HG03103 (cell line): ENCODE results near the gene ZC3H12D.
"Not testable (repeated sequence)": the region's sequence is repeated elsewhere in the genome, so short reads cannot be mapped to it uniquely, and the experiment has no call there.

Experiments used
- ATAC-seq: cut with Tn5 transposase; IDR thresholded peaks from one replicate; pipeline ENCODE4 v1.9.1; 2021; ENCODE audit warnings: low read depth; ENCODE audit not compliant: unreplicated experiment

The ZC3H12D gene

GRCh38 chr6:149487316-149487715 lies 2.5 kb upstream of the ZC3H12D start:
- ATAC-seq, result no peak

- no peak for ATAC-seq
Observed at GRCh38 chr6:149483849-149484655, 762 bp downstream of the ZC3H12D start.

GRCh38 chr6:149483334-149483725 lies 1.5 kb downstream of the ZC3H12D start:
- peak; percentile 21 for ATAC-seq

GRCh38 chr6:149482545-149483333 lies 2.1 kb downstream of the ZC3H12D start:
- ATAC-seq, result no peak

- ATAC-seq, result no peak
Observed at GRCh38 chr6:149480502-149481280, 4.1 kb downstream of the ZC3H12D start.

GRCh38 chr6:149478631-149479314 lies 6.0 kb downstream of the ZC3H12D start:
- ATAC-seq, result no peak

GRCh38 chr6:149477544-149477943 lies 7.3 kb downstream of the ZC3H12D start:
- no peak for ATAC-seq

- no peak for ATAC-seq
Observed at GRCh38 chr6:149476789-149477455, 7.9 kb downstream of the ZC3H12D start.

- ATAC-seq, result no peak
Observed at GRCh38 chr6:149474108-149474935, 10.5 kb downstream of the ZC3H12D start.

- no peak for ATAC-seq
Observed at GRCh38 chr6:149473080-149474052, 11.4 kb downstream of the ZC3H12D start.

GRCh38 chr6:149472241-149472640 lies 12.6 kb downstream of the ZC3H12D start:
- no peak for ATAC-seq

GRCh38 chr6:149471801-149472200 lies 13.0 kb downstream of the ZC3H12D start:
- no peak for ATAC-seq

- ATAC-seq, result no peak
Observed at GRCh38 chr6:149470948-149471347, 13.9 kb downstream of the ZC3H12D start.

- no peak for ATAC-seq
Observed at GRCh38 chr6:149468179-149468578, 16.6 kb downstream of the ZC3H12D start.

GRCh38 chr6:149467265-149467664 lies 17.5 kb downstream of the ZC3H12D start:
- ATAC-seq, result no peak

GRCh38 chr6:149464411-149464810 lies 20.4 kb downstream of the ZC3H12D start:
- no peak for ATAC-seq

GRCh38 chr6:149463781-149464180 lies 21.0 kb downstream of the ZC3H12D start:
- ATAC-seq, result no peak

GRCh38 chr6:149462712-149463111 lies 22.1 kb downstream of the ZC3H12D start:
- ATAC-seq, result not testable (repeated sequence)
